Prostate gland (tissue), 2 donors: Measurements from ENCODE around the gene PMFBP1.

Experiments used
- POLR2A ChIP-seq: fragments of 450-650 bp; IDR thresholded peaks from one replicate; pipeline ENCODE4 v1.6.1; 2016; ENCODE audit warnings: antibody characterized with exemption, mild to moderate bottlenecking
- POLR2AphosphoS5 ChIP-seq: sonication (generic); formaldehyde crosslinking; IDR thresholded peaks from one replicate; pipeline ENCODE4 v1.6.1; 2017; ENCODE audit warnings: antibody characterized with exemption
- TF ChIP-seq, protein P1 (sequence below), 4 experiments: fragments of 200-600 bp in 2 of 4; fragments of 450-650 bp in 2 of 4; sonication (generic) in 2 of 4; IDR thresholded peaks; 1 replicate in 3 of 4; 2 replicates in 1 of 4; pipeline ENCODE4 v1.5.1; 2016 to 2019; ENCODE audit warnings: antibody characterized with exemption in 4 of 4, mild to moderate bottlenecking in 2 of 4, moderate library complexity in 2 of 4

DNA sequence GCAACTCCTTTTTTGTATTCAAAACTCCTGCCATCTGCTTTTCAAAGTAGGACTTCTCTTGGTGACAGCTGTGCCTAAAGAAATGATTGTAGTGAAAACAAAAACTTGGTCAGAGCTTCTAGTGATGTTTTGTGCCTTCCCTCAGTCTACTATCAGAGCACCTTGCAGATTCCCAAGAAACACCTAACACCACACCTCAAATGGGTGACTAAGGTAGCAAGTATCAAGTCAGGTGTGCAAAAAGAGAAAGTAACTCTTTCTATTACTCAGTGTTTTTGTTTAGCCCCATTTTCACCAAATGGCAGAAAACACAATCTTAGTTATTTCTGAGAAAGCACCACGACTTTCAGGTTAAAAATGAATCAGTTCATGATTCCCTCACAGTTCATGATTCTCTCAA, 2.0 kb upstream of the PMFBP1 start:
- TF ChIP-seq, protein P1, sequence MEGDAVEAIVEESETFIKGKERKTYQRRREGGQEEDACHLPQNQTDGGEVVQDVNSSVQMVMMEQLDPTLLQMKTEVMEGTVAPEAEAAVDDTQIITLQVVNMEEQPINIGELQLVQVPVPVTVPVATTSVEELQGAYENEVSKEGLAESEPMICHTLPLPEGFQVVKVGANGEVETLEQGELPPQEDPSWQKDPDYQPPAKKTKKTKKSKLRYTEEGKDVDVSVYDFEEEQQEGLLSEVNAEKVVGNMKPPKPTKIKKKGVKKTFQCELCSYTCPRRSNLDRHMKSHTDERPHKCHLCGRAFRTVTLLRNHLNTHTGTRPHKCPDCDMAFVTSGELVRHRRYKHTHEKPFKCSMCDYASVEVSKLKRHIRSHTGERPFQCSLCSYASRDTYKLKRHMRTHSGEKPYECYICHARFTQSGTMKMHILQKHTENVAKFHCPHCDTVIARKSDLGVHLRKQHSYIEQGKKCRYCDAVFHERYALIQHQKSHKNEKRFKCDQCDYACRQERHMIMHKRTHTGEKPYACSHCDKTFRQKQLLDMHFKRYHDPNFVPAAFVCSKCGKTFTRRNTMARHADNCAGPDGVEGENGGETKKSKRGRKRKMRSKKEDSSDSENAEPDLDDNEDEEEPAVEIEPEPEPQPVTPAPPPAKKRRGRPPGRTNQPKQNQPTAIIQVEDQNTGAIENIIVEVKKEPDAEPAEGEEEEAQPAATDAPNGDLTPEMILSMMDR (IDR thresholded peaks at IDR 0.05): no peak
- TF ChIP-seq POLR2AphosphoS5 (no peak), POLR2A (no peak)
